ENCODE measurements around the gene CDK5RAP2. TPM values are rescaled to one million over a fixed set of nuclear protein-coding genes. Genes with fewer than 3 reads are reported as not detected.
A peak's percentile ranks its signal among the peaks of the same experiment; 100 is the strongest.

The CDK5RAP2 gene
- total RNA-seq, 1 donor from 2014 or later: 54.7 TPM

GRCh38 chr9:120482424-120483186, 97.4 kb downstream of the CDK5RAP2 start:
- Histone ChIP-seq H3K27me3 (ENCODE audit: low read depth) (no peaks in the 10 kb centered on the region), H3K4me3 (no peak overlapping the region), H3K9me3 (no peaks in the 10 kb centered on the region), H3K36me3 (peaks cover 36% of the 10 kb centered on the region), H3K27ac (no peak overlapping the region), H3K4me1 (peaks cover 18% of the 10 kb centered on the region)
- TF ChIP-seq, protein P1, sequence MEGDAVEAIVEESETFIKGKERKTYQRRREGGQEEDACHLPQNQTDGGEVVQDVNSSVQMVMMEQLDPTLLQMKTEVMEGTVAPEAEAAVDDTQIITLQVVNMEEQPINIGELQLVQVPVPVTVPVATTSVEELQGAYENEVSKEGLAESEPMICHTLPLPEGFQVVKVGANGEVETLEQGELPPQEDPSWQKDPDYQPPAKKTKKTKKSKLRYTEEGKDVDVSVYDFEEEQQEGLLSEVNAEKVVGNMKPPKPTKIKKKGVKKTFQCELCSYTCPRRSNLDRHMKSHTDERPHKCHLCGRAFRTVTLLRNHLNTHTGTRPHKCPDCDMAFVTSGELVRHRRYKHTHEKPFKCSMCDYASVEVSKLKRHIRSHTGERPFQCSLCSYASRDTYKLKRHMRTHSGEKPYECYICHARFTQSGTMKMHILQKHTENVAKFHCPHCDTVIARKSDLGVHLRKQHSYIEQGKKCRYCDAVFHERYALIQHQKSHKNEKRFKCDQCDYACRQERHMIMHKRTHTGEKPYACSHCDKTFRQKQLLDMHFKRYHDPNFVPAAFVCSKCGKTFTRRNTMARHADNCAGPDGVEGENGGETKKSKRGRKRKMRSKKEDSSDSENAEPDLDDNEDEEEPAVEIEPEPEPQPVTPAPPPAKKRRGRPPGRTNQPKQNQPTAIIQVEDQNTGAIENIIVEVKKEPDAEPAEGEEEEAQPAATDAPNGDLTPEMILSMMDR (IDR thresholded peaks at IDR 0.05): no peak
- no peak for DNase-seq
- no peak for ATAC-seq
- intact Hi-C loops (cut with DNase I): no loop called here

DNA sequence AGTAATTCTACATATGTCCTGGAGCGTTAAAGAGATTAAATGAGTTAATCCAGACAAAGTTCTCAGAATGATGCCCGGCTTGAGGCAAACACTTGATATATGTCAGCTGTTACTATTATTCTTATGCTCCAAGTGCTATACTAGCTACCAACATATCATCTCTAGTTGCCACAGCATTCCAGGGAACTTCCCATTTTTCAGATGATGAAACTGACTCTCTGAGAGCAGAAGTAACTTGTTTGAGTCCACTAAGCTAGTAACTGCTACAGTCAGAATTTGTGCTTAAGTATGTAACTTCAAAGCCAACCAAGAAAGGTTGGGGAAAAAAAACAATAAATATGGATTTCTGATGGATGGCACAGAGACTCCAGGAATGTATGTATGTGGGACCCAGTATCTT, 98.1 kb downstream of the CDK5RAP2 start:
- TF ChIP-seq, protein P1 (IDR thresholded peaks at IDR 0.05): no peak
- peak in 1 of 2 donors; percentile 35 for ATAC-seq

DNA sequence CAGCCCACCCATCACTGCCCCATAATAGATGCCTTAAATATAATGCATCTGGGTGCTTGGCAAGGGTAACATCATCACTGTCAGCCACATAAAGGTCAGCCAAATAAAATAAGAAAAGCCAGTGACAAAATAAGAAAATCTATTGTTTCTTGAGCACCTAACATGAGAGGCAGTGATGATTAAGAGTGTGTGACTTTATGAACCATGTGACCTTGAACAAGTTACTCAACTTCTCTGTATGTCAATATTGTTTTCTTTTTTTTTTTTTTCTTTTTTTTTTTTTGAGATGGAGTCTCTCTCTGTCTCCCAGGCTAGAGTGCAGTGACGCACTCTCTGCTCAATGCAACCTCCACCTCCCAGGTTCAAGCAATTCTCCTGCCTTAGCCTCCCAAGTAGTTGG, 98.7 kb downstream of the CDK5RAP2 start:
- no peak for ATAC-seq
- no peak for DNase-seq
- H3K36me3 ChIP-seq: peaks cover 38% of the 10 kb centered on the region
- H3K4me3 ChIP-seq: no peak overlapping the region
- H3K27me3 ChIP-seq (ENCODE audit: low read depth): no peaks in the 10 kb centered on the region
- H3K4me1 ChIP-seq: peaks cover 23% of the 10 kb centered on the region
- H3K9me3 ChIP-seq: no peaks in the 10 kb centered on the region
- intact Hi-C loops (cut with DNase I): no loop called here
- TF ChIP-seq, protein P1 (IDR thresholded peaks at IDR 0.05): no peak
- no peak overlapping the region for H3K27ac ChIP-seq

More for the DNA sequence above, 98.1 kb downstream of the CDK5RAP2 start:
- H3K9me3 ChIP-seq: no peaks in the 10 kb centered on the region
- H3K27me3 ChIP-seq (ENCODE audit: low read depth): no peaks in the 10 kb centered on the region
- peaks cover 24% of the 10 kb centered on the region for H3K4me1 ChIP-seq
- no peak for DNase-seq
- H3K27ac ChIP-seq: no peak overlapping the region
- H3K36me3 ChIP-seq: peaks cover 39% of the 10 kb centered on the region
- H3K4me3 ChIP-seq: no peak overlapping the region
- intact Hi-C loops (cut with DNase I): no loop called here

GRCh38 chr9:120480707-120481106, 99.3 kb downstream of the CDK5RAP2 start:
- ATAC-seq (no peak), DNase-seq (no peak)
- Histone ChIP-seq H3K36me3 (peaks cover 38% of the 10 kb centered on the region), H3K9me3 (no peaks in the 10 kb centered on the region), H3K4me3 (no peak overlapping the region), H3K4me1 (peaks cover 18% of the 10 kb centered on the region), H3K27ac (no peak overlapping the region), H3K27me3 (ENCODE audit: low read depth) (no peaks in the 10 kb centered on the region)
- intact Hi-C loops (cut with DNase I): no loop called here
- TF ChIP-seq, protein P1 (IDR thresholded peaks at IDR 0.05): no peak

- Histone ChIP-seq H3K27ac (no peak overlapping the region), H3K4me3 (no peak overlapping the region), H3K9me3 (no peaks in the 10 kb centered on the region), H3K27me3 (ENCODE audit: low read depth) (no peaks in the 10 kb centered on the region), H3K4me1 (peaks cover 27% of the 10 kb centered on the region), H3K36me3 (peaks cover 38% of the 10 kb centered on the region)
- intact Hi-C loops (cut with DNase I): no loop called here
- TF ChIP-seq, protein P1 (IDR thresholded peaks at IDR 0.05): no peak
- DNase-seq (no peak), ATAC-seq (peak; percentile 28 to 30)
These were observed 101.8 kb downstream of the CDK5RAP2 start for GRCh38 chr9:120478208-120478607.
